NCI-H128 (cell line): ENCODE results near the gene GALM.
"Not testable (repeated sequence)": the region's sequence is repeated elsewhere in the genome, so short reads cannot be mapped to it uniquely, and the experiment has no call there.

Experiments used
- DNase-seq: peaks from one replicate; lab custom pipeline; 2025; ENCODE audit not compliant: unreplicated experiment; lab: John Stamatoyannopoulos, UW

The GALM gene

DNA sequence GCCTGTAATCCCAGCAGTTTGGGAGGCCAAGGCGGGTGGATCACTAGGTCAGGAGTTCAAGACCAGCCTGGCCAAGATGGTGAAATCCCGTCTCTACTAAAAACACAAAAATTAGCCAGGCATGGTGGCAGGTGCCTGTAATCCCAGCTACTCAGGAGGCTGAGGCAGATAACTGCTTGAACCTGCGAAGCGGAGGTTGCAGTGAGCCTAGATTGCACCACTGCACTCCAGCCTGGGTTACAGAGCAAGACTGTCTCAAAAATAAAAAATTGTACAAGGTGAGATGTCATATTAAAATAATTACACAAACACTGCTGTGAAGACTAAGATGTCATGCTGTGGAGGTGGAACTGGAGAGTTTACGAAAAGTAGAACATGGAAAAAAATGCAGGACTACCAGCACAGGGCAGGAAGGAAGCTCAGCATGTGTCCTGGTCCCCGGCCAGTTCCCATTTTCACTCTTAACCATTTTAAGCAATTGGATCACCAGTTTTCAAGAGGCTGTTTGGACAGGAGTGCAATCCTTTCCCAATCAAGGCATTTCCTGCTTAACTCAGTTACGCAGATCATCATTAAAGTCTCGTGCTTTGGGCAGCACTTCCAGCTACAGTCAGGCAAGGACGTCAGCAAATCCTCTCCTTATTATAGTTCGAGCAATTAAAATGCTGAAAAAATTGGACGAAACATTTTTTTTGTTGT, 71.2 kb downstream of the GALM start:
- not testable (repeated sequence) for DNase-seq

GRCh38 chr2:38737925-38738324, 72.0 kb downstream of the GALM start:
- no peak for DNase-seq

- no peak for DNase-seq
Measured at GRCh38 chr2:38739524-38739923, 73.6 kb downstream of the GALM start.

GRCh38 chr2:38740851-38741731, 75.2 kb downstream of the GALM start:
- no peak for DNase-seq

DNA sequence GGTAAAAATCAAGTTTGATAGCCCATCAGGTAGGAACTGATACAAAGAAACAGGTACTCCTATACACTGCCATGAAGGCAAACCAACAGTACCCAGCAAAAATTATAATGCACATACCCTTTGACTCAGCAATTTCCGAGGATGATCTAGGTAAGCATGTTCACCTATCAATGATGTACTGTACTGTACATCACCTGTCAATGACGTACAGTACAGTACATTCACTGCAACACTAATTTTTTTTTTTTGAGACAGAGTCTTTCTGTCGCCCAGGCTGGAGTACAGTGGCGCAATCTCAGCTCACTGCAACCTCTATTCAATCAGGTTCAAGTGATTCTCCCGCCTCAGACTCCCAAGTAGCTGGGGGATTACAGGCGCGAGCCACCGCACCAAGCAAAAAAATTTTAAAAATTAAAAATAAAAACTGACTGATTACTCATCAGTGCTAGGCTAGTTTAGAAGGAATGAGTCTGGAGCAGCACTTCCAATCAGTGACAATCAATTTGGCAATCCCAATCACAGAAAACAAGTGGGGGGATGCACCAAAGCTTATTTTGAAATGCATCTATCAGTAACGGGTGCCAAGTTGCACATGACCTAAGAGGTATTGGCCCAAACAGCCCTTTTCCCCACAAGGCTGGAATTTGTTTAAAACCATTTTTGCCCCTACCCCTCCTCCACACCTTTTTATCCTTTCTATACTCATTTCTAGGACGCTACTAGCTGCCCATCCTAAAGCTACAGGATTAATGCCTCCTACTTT, 77.1 kb downstream of the GALM start:
- no peak for DNase-seq

DNA sequence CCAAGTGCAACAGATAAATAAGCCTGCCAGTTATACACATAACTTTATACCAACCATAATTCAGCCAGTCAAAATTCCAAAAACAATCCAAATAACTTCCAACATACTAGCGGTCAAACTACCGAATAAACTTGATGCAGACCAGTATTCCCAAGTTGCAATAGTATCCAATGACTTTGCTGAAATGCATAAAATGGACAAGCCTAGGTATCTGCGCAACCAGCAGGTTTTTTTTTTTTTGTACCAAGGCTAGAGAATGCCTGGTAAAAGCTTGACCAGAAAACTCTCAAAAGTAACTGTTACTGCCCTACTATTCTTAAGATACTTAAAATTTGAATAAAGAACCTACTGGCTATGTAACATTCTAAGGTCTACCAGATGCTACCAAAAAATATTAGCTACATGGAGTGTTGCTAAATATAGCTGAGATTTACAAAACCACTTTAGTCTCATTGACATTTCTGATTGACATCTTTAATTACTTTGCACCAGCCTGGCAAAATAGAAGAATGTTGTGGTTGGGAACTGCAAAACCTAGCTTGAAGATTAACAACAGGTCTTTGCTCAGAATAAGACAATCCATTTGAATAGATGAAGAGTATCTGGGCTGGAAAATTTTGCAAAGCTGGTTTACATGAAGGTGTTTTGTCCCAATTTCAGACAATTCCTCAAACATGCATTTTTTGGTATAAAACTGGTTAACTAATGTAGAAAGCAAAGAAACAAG, 77.9 kb downstream of the GALM start:
- DNase-seq: no peak

DNA sequence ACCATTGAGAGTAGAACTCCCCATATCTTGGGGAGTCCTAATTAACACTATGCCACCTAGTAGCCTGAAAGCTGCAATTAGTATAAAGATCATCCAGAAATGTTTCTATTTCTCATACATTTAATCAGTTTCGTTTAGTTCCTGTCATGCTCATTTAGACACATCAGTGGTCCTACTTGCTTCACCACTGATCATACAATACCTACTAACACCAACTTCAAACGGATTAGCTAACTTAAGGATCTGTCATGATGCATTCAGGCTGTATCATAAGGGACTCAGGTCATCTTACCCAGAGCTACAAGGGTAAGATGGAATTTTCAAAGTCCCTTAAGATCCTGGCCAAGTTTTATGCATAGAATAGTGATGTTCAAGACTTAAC, 78.5 kb downstream of the GALM start:
- no peak for DNase-seq

DNA sequence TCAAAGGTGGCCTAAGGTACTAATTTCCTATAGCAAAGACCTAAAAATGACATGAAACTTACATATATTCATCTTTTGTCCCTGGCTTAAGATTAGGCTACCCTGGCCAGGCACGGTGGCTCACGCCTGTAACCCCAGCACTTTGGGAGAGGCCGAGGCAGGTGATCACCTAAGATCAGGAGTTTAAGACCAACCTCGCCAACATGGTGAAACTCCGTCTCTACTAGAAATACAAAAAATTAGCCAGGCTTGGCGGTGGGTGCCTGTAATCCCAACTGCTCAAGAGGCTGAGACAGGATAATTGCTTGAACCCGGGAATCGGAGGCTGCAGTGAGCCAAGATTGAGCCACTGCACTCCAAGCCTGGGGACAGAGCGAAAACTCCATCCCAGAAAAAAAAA, 79.4 kb downstream of the GALM start:
- no peak for DNase-seq

DNA sequence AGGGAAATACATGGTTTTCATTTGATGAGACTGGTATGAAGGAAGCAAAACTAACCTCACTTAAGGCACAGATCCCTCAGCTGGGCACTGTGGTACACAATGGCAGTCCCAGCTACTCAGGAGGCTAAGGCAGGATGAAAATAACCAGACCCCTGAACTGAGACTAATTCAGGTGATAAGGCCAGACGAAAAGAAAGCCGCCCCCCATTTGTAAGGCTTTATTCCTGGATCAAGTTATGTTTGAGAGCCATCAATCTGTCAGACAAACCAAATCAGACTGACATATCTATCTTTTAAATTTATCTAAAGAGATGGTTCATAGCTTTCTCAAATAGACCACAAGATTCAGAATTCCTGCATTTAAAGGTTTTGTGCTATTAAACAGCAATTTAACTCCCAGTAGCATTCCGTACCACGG, 81.1 kb downstream of the GALM start:
- DNase-seq: no peak

DNA sequence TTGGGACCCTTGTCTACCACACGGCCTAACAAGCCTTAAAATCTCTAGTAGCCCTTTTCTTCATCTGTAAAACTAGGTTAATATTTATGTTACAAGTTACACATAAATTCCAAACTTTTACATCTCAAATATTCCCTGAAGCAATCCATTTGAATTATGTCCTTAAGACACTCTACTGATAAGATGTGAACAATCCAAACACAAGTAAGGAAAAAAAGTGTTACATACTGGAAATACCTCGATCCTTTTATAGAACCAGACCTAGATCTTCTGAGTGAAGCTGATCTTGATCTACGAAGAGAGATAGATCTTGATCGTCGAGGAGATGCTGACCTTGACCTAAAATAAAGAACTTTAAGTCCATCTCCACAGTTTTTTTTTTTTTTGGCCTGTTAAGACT, 81.9 kb downstream of the GALM start:
- no peak for DNase-seq

- DNase-seq: no peak
Measured at GRCh38 chr2:38748391-38748790, 82.5 kb downstream of the GALM start.

DNA sequence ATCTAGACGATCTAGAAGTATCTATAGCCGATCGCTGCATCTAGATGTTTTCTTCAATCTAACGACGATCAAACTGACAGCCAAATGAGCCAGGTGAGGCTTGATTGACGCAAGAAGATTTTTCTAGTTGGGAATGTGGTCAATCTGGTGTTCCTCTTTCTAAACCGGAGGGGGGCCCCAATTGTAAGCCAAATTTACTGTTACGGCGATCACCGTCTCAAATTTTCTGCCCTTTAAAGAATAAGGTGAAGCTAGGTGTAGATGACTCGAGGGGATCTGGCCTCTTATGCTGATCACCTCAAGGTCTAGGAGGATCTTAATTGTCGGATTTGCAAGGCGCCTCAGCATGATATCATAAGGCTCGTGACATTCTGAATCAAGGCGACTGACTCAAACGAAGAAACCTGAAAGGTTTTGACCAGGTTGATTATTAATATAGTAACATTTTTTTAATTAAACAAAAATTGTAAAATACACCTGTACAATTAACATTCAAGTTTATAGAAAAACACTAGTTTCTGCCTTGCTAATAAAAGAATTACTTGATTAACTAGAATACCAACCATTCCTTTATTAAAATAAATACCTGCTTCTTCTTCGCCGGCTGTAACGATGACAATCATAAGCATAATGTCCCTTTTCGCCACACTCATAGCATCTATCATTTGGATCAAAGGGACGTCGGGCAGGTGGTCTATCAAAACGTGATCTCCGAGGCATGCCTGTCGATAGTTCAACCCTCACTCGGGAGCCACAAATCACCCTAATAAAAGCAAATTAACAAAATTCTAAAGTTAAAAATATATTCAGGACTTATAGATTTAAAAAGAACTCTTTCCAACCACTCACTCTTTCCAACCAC, 83.3 kb downstream of the GALM start:
- no peak for DNase-seq

DNA sequence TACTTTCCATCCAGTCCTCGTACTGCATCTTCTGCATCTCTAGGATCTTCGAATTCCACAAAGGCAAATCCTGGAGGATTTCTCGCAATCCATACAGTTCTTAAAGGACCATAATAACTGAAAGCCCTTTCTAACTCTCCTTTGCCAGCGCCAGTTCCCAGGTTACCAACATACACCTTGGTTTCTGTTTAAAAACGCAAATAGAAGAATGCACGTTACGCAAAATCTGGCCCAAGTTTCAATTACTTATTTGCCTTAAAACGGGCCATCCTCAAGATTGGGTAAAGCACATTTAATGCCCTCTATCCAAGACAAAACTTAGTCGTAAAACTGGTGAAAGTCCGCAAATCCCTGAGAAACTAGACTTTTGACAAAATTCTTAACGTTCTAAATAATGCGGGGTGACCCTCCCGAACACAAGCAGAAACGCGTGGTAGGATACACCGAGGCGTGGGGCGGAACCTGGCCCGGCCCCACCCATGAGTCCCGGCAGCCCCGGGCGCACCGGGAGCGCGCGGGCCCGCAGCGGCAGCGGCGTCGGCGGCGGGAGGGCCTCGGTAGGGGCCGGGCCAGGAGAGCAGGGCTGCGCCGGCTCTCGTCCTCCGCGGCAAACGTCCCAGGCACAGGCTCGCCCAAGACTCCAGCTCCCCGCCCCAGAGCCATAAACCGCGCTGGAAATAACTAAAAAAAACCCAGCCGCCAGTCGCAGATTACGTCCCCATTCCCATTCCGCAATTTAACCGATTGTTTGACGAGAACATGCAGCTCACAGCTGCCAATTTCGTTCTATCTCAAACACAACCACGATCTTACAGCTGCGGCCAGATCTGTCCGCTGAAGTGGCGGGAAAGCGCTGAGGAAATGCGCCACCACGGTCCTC, 84.3 kb downstream of the GALM start:
- DNase-seq: no peak

DNA sequence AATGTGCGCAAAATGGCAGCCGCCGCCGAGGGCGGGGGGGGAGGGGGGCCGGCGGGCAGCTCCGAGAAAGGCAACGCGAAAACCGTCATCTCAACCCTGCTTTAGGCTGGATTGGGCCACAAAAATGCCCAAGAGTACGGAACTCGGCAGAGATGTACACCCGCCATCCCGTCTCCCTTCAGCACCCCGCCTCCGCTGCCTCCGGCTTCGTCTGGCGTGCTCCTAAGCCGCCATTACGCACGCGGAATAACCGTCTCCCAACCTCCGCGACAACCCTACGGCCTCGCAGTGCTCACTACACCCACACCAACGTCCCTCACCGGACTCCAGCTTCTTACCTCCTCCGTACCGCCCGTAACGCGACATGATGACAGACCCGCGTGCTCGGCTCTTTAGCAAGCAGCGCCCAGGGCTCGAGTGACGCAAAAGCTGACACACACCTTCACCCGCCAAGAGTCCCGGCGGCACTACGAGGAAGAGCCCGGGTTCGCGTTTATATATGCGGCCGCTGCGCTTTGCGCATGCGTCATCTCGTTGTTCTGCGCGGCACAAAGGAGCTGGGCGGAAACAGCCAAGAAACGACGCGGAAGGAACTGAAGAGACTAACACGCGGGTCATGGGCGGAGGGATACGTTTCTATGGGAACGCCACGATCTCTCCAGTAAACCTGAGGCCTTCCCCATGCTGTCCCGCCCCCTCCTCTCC, 85.1 kb downstream of the GALM start, which contains the start of gene SRSF7:
Gene SRSF7 (minus strand): TSS at position 471 of the 705 bp plus-strand sequence. CDS start 105 bp downstream, at position 366.
- peak; percentile 98 for DNase-seq

GRCh38 chr2:38751596-38752410, 85.9 kb downstream of the GALM start:
- DNase-seq: no peak

DNA sequence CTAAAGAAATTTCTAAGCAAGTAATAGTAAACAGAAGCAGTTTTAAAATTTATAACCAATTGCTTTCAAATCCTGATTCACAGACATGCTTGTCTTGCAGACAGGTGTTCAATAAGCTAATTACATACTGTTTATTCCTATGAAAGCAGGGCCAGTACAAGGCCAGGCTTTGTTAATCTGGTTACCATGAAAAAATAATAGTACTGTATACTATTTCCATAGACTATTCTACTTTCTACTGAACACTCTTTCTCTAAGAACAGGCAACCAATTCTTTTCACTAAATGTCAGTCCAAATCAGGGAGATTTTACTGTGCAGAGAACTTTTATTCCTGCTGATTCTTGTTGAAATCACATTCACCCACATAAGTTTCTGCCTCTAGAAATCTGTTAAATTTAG, 88.1 kb downstream of the GALM start:
- DNase-seq: no peak

- no peak for DNase-seq
Measured at GRCh38 chr2:38754506-38754905, 88.6 kb downstream of the GALM start.

- not testable (repeated sequence) for DNase-seq
Measured at GRCh38 chr2:38755891-38756290, 90.0 kb downstream of the GALM start.
